GM18499 (cell line): Measurements from ENCODE around the gene CAPN14.

Source experiments
- ATAC-seq: cut with Tn5 transposase; IDR thresholded peaks from one replicate; pipeline ENCODE4 v1.9.1; 2021; ENCODE audit warnings: moderate number of reproducible peaks; ENCODE audit not compliant: insufficient read depth, unreplicated experiment

Gene CAPN14

GRCh38 chr2:31150120-31150670 is 67.1 kb downstream of the CAPN14 start:
- no peak for ATAC-seq

DNA sequence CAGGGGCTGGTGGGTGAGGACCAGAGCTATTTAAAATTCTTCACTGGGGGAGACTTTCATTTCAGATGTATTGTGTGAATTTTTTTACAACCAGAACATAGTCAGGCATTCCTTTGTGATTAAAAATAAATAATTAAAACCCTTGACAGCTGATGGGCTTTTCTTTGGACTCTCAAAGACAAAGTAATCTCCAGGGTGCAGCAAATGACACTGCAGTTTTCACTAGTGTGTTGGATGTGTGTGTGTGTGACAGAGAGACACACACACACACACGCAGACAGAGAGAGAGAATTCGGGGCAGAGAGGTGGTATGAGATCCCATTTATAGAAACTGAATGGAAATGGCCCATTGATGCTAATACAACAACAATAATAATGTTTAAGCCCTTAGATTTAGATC is 68.8 kb downstream of the CAPN14 start:
- no peak for ATAC-seq

GRCh38 chr2:31147645-31148044 is 69.7 kb downstream of the CAPN14 start:
- ATAC-seq: no peak

DNA sequence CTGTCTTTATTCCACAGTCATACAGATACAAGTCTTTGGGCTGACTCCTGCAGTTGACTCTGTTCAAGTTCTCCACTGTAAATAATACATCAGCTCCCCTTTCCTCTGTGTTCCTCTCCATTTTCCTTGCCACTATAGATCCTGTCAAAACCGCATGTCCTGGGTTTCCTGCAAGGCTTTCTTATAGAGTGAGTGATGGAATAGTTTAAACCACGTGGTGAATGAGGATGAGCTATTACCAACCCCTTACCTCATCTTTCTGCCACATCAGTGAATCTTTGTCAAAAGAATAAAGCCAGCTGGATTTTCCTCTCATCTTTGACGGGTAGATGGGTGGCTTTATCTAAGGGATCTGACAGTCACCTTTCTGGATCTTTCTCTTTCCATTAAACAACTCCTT is 75.2 kb downstream of the CAPN14 start:
- no peak for ATAC-seq

DNA sequence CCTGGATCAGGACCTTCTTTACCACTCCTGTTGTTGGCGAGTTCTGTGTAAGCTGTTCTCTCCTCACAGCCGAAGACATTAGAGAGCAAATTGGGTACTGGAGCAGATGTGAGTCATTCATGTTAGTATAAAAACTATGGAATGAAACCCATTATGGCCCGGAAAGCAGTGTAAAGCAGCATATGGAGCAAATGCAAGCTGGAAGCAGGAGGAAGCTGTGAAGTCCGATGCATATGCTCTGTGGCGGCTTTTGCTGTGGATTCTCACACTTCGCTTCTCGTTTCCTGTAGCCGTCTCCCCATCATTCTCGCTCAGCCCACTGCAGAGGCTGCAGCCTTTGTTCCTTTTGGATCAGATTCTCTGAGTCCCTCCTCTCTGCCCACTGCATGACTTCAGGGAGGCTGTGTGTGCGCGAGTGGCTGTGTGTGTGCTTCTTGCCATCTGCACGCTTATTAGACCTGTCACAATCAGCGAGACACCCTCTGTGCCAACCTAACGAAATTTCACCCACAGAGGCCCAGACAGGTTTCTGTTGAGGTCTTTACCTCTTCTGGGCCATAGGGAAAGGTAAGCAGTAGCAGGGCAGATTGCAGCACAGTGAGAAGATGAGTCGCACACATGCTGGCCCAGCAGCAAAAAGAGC is 75.8 kb downstream of the CAPN14 start:
- no peak for ATAC-seq

GRCh38 chr2:31140151-31140550 is 77.2 kb downstream of the CAPN14 start:
- no peak for ATAC-seq

DNA sequence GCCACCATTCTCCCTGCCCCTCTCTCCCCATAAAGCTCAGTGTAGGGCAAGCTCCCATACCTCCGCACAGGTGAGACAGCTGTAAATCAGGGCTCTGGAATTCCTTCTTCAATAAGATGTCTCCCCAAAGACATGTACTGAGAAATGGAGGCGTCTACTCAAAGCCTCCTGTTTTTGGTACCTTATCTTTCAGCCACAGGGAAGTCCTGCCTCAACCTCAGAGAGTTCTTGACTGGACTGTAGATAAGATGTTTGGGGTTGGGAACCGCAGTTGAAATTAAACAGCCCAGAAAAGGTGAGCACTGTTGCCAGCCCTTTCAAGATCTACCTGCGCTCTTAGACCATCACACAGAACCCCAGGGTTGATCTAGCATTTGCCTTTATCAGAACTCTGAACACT is 77.6 kb downstream of the CAPN14 start:
- no peak for ATAC-seq

DNA sequence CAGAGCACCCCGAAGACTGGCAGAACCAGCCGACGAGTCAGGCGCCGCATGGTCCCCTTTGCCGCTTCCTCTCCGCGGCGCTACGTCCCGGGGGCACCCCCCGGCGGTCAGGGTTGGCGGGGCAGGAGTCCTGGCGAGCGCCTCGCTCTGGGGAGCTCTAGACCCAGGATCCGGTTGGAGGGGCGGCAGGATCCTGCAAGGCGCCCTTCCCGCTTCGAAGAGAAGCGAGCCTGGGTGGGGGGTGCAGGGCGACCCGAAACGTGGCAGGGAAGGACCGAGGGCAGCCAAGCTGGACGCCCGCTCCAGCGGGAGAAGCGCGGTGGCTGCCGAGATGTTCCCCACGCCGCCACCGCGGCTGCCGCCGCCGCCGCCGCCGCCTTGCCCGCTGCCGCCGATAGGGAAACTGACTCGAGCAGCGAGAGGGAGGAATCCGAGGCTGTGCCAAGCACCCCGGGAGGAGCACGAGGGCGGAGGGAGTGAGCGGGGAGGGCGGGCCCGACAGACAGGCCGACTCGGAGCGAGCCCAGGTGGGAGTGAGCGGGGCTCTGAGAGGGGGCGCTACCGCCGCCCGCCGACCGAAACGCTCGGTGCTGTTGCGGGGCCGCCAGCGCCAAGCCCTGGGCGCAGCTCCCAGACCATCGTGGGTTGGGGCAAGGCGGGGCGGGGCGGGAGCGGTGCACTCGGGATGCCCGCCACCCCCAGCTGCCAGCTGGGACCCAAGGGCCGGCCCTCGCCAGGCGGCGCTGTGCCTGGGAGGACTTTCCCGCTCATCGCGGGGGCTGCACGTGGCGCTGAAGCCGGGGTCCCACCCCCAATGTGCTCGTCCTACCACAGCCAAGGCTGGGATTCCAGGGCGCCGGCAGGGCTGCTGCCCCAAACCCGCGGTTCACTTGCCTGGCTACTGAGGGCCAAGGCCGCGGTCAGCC is 79.0 kb downstream of the CAPN14 start, which contains the start of gene GALNT14:
TSS of gene GALNT14 (minus strand) at position 404 of the 926 bp plus-strand sequence. CDS start at position 50, 354 bp downstream.
- ATAC-seq: no peak

DNA sequence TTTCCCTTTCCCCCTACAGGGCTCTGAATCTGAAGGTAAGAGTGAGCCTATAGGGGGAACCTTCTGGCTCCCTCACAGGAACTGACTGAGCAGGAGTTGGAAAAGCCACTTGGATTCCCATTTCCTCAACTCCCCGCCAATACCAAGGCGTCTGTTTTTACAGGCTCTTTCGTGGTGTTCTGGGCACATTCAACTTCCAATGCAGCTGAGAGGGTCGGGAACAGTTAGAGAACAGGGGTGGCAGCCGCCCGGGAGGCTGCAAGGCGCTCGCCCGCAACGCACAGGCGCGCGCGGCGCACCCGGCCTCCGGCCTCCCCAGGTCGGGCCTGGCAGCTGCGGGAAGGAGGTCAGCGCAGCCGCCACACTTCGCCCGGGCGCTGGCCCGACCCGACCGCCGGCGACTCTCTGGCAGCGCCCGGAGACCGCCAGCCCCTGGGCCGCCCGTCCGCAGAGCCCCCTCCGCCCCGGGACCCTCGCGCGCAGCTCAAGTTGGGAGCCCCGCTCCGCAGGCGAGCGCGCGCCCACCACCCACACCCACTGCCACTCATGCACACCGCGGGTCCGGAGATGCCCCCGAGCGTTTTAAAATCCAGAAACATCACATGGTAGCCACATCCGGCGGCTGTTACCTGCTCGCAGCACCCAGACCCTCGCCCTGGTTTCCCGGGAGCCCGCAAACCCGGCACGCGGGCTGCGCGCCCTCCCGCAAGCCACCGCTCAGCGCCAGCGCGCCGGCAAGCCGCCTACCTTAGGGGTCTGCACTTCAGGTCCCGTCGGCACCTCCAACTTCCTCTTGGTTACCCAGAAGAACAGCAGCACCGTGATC is 79.9 kb downstream of the CAPN14 start:
- ATAC-seq: no peak

GRCh38 chr2:31136732-31137131 is 80.6 kb downstream of the CAPN14 start:
- no peak for ATAC-seq

- ATAC-seq: no peak
These were observed 81.3 kb downstream of the CAPN14 start for GRCh38 chr2:31136000-31136399.

- no peak for ATAC-seq
These were observed 82.8 kb downstream of the CAPN14 start for GRCh38 chr2:31134480-31134879.

GRCh38 chr2:31132786-31133185 is 84.5 kb downstream of the CAPN14 start:
- no peak for ATAC-seq

DNA sequence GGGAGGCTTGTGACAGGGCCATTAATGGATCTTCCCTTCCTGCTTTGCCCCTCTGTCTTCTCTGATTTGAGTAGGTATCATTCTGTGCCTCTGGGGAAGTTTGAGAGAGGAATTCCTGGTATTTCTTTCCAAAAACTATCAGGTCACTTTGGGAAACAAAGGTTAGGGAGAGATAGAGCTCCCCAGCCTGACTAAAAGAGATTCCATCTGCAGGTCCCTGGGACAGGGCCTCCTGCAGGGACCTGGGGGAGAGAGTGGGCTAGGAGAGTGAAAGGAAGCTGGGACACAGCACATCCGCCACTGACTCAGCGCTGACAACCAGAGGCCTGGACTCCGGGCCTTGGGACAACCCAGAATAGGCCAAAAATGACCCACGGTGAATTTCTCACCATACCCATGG is 85.4 kb downstream of the CAPN14 start:
- ATAC-seq: no peak

DNA sequence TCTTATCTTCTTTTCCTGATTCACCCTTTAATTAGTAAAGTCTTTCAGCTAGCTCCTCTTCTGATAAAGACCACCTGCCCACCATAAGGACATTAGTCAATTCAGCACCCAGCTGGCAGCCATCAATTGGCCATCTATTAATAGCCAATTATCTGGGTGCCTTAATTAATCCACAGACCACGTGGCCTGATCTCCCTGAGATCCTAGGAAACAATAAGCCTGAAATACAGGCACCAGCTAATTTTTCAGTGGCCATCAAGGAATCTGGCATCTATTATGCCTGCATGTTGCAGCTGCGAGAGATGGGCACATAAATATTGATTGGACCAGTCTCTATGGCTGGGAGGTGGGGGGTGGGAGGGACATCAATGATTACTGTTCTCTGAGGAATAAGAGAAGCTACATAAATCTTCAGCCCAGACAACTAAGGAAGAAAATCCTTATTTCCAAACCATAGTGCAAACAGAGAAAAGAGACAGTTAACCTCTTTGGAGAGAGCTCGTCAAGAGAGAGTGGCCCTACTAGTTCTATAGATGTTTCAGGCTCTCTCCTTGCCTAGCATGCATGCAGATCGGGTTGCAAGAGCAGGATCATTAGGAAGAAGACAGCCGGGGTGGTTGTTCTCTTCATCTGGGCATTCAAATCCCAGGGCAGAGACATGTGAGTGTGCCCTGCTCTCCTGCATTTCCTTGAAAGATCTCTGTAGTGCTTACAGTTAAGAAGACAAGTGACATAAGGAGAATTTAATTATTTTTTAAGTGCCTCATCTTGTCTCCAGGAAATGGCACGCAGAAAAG is 87.7 kb downstream of the CAPN14 start:
- ATAC-seq: no peak

GRCh38 chr2:31127931-31128330 is 89.4 kb downstream of the CAPN14 start:
- ATAC-seq: no peak

DNA sequence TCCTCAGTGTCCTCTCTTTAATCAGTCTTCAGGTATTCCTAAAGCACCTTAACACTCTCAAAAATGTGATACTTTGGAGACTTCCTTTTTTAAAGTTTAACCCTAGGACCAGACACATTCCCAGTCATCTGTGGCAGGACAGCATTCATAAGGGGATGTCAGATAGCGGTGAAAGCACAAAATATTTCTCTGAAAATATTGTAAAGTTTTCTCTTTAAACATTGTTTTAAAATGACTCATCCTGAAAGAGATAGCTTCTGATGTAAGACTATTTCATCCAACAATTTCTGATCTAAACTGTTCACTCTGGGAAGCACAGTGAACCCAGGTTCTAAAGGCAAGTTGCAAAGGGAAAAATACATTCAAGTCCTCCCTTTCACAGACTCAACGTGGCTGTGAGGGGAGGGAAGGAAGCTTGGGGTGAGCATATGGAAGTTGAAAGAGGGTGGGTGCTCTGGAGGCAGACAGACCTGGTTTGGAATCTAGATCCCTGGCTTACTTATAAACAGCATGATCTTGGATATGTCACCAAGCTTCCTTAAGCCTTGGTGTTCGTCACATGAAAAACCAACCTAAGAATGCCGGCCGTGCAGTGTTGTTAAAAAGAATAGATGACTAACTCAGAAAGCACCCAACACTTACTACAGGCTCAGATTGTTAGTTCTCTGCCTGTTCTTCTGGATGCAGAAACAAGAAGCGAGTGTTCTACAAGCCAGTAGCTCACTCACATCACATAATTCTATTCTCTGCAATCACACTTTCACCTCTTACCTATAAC is 91.2 kb downstream of the CAPN14 start:
- no peak for ATAC-seq

GRCh38 chr2:31124904-31125303 is 92.4 kb downstream of the CAPN14 start:
- ATAC-seq: no peak
